Right lobe of liver (tissue), 6 donors: Measurements from ENCODE around the gene DNAAF3. TPM values are rescaled to one million over a fixed set of nuclear protein-coding genes. Genes with fewer than 3 reads are reported as not detected.
A peak's percentile ranks its signal among the peaks of the same experiment; 100 is the strongest.

ENCODE experiments used
- ATAC-seq, 4 donors: fragments of 200-7000 bp; cut with Tn5 transposase; one replicate each; pipeline ENCODE4 v1.9.1; 2020; ENCODE audit warnings: mild to moderate bottlenecking in 4 of 4, moderate library complexity in 4 of 4
- DNase-seq, 3 donors: peaks; one replicate each; pipeline ENCODE4 v3.0.0-alpha.2; 2020
- H3K27ac ChIP-seq, 3 donors: fragments of 200-600 bp; one replicate each; pipeline ENCODE4 v1.8.0; 2022
- H3K27me3 ChIP-seq, 2 donors: fragments of 200-600 bp; one replicate each; pipeline ENCODE4 v1.8.0; 2022
- H3K36me3 ChIP-seq, 4 donors: fragments of 200-600 bp; sonication (generic) in 1 of 4; one replicate each; pipeline versions ENCODE4 v1.5.1 to v1.8.0; 2017 to 2022; ENCODE audit warnings: control low read depth in 1 of 4
- H3K4me1 ChIP-seq, 4 donors: fragments of 200-600 bp; sonication (generic) in 1 of 4; one replicate each; pipeline versions ENCODE4 v1.5.1 to v1.8.0; 2017 to 2022; ENCODE audit warnings: control low read depth in 1 of 4
- H3K4me3 ChIP-seq, 3 donors: fragments of 200-600 bp; one replicate each; pipeline ENCODE4 v1.8.0; 2022
- H3K9me3 ChIP-seq, 4 donors: fragments of 200-600 bp; sonication (generic) in 1 of 4; one replicate each; pipeline versions ENCODE4 v1.5.1 to v1.8.0; 2017 to 2022; ENCODE audit warnings: control low read depth in 1 of 4
- POLR2A ChIP-seq: fragments of 450-650 bp; IDR thresholded peaks from one replicate; pipeline ENCODE4 v1.6.1; 2017; ENCODE audit warnings: antibody characterized with exemption, mild to moderate bottlenecking
- WGBS: methylation state at CpG from one replicate; pipeline ENCODE4 v1.1.6; 2018; ENCODE audit warnings: low coverage, low lambda C conversion rate; ENCODE audit not compliant: insufficient coverage; ENCODE audit errors: missing lambda C conversion rate; 5-methylcytosine and 5-hydroxymethylcytosine counted together
- intact Hi-C, 2 donors: fragments of 100-400 bp; cut with DNase I; formaldehyde crosslinking; loops; one replicate each; pipeline versions ENCODE4 v1.11.2 to v1.14.1; 2022
- total RNA-seq, 6 experiments: library from RNA; depleted of rRNA in 2 of 6; stranded (reverse); fragments of >200 nt in 2 of 6; fragmentation: NEBNext Ultra II Directional in 3 of 6; extraction: Animal tissue kit (Norgen Biotek cat#: 25700) in 3 of 6; gene quantifications; one replicate each; pipeline versions ENCODE4 v1.1.0 to v1.2.4, GENCODE V29; 2016 to 2023
- TF ChIP-seq, protein P1 (sequence below), 4 donors: fragments of 200-600 bp in 3 of 4; fragments of 450-650 bp in 1 of 4; IDR thresholded peaks; one replicate each; pipeline versions ENCODE4 v1.5.1 to v1.8.0; 2016 to 2022; ENCODE audit warnings: antibody characterized with exemption in 4 of 4, mild to moderate bottlenecking in 2 of 4
- donor health status: DM: no; HTN: yes; CAD: no.
- donor health status: DM: no; HTN: no; CAD: no.
- donor health status: DM: no; HTN: no; CAD: no.
- donor health status: DM: no; HTN: yes; CAD: no.
- donor health status: DM: no; HTN: yes; CAD: no.

DNAAF3 gene
- total RNA-seq, 6 experiments from 2014 or later = 0.22 to 4.3 (median 0.49) TPM

DNA sequence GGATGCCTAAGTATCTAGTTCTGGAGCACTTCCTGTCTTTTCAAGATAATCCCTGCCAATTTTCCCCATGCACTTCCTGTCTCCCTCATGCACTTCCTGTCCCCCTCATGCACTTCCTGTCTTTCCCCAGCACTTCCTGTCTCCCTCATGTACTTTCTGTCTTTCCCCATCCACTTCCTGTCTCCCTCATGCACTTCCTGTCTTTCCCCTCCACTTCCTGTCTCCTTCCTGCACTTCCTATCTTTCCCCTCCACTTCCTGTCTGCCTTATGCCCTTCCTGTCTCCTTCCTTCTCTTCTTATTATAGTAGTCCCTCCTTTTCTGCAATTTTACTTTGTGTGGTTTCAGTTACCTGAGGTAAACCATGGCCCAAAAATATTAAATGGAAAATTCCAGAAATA, 14.4 kb downstream of the DNAAF3 start:
- H3K9me3 ChIP-seq = no peaks in the 10 kb centered on the region
- no peaks in the 10 kb centered on the region for H3K4me1 ChIP-seq
- H3K27ac ChIP-seq = no peak overlapping the region
- H3K27me3 ChIP-seq = peaks cover 0 to 4% of the 10 kb centered on the region in 2 donors
- H3K4me3 ChIP-seq = no peak overlapping the region
- no peak for ATAC-seq
- intact Hi-C loops = no loop called here
- no peaks in the 10 kb centered on the region for H3K36me3 ChIP-seq
- no peak for DNase-seq
- no peak for TF ChIP-seq POLR2A
- TF ChIP-seq, protein P1, sequence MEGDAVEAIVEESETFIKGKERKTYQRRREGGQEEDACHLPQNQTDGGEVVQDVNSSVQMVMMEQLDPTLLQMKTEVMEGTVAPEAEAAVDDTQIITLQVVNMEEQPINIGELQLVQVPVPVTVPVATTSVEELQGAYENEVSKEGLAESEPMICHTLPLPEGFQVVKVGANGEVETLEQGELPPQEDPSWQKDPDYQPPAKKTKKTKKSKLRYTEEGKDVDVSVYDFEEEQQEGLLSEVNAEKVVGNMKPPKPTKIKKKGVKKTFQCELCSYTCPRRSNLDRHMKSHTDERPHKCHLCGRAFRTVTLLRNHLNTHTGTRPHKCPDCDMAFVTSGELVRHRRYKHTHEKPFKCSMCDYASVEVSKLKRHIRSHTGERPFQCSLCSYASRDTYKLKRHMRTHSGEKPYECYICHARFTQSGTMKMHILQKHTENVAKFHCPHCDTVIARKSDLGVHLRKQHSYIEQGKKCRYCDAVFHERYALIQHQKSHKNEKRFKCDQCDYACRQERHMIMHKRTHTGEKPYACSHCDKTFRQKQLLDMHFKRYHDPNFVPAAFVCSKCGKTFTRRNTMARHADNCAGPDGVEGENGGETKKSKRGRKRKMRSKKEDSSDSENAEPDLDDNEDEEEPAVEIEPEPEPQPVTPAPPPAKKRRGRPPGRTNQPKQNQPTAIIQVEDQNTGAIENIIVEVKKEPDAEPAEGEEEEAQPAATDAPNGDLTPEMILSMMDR (IDR thresholded peaks at IDR 0.05) = no peak

DNA sequence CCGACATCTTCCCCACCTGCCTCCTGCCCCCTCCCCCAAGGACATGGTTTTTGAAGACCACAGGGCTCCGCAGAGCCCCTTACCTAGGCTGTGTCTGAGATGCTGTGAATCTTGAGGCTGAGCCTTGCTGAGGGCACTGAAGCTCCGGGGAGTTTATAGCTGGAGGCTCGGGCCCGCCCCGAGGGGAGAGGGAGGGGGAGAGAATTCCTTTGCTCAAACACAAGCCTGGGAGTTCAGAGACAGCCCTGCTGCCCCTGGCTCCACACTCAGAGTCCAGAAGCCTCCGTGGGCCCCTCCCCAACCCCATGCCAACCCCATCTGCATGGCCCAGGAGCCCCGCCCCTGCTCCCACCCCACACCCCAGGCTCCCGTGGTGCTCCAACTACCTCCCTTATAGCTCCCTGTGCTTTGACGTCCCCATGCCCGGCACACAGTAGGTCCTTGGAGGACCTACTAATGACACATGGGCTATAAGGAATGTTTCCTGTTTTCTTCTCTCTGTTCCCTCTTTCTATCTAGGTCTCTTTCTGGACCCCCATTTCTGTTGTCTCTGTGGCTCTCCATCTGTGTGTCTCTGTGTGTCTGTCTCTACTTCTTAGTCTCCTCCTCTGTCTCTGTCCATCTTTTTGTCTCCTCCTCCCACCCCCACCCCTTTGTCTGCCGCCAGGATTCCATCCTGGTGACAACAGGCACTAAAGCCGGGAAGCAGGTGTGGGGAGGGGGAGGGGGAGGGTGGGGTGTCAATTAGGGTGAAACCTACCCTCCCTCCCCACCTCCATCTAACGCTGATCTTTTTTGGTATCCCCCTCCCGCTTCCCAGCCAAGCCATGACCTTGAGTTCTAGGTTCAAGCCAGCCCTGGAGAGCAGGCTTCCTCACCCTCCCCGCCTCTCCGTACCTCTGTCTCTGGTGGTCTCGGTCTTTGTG, 17.1 kb downstream of the DNAAF3 start, which contains the start of gene TNNT1:
TSS of gene TNNT1 (minus strand) at position 129 of the 926 bp plus-strand sequence. CDS start 2,049 bp downstream, outside the sequence.
- H3K4me3 ChIP-seq = no peak within 1 kb of the TSS
- H3K4me1 ChIP-seq = no peaks in the 10 kb centered on the region
- no peaks in the 10 kb centered on the region for H3K9me3 ChIP-seq
- no peak for TF ChIP-seq POLR2A
- 15% methylated on average over 13 of the region's 18 CpGs for WGBS
- ATAC-seq (no peak), DNase-seq (no peak)
- H3K36me3 ChIP-seq = no peaks in the 10 kb centered on the region
- no peak within 1 kb of the TSS for H3K27ac ChIP-seq
- intact Hi-C loops = loop anchor here (10.0 kb wide), 3 partner anchors 265 to 345 kb away; no protein-coding TSS in a partner anchor
- no peaks in the 10 kb centered on the region for H3K27me3 ChIP-seq

DNA sequence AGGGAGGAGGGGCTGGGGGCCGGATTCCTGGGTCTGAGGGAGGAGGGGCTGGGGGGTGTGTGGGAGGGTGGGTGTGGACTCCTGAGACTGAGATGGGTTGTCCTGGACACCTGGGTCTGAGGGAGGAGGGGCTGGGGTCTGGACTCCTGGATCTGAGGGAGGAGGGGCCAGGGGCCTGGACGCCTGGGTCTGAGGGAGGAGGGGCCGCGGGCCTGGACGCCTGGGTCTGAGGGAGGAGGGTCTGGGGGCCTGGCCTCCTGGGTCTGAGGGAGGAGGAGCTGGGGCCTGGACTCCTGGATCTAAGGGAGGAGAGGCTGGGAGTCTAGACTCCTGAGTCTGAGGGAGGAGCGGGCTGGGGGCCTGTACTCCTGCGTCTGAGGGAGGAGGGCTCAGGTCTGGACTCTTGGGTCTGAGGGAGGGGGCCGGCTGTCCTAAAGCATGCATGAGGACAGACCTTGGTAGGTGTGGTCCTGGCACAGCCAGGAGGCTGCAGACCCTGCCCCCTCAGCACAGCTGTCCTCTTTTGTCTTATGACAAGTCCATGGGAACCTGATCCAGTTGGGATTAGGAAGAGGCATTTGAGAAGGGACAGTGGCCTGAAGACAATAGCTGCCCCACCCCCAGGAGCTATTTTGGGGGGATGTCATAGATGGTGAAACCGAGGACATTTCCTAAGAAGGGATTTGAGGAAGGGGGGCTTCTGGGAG, 18.7 kb downstream of the DNAAF3 start:
- Histone ChIP-seq H3K4me1 (no peaks in the 10 kb centered on the region), H3K4me3 (no peak overlapping the region), H3K9me3 (no peaks in the 10 kb centered on the region), H3K27me3 (no peaks in the 10 kb centered on the region), H3K27ac (no peak overlapping the region), H3K36me3 (no peaks in the 10 kb centered on the region)
- WGBS = 26% methylated on average over 6 of the region's 9 CpGs
- intact Hi-C loops = loop anchor here (10.0 kb wide), 3 partner anchors 267 to 347 kb away; no protein-coding TSS in a partner anchor
- DNase-seq = no peak
- ATAC-seq = no peak
- no peak for TF ChIP-seq POLR2A
- TF ChIP-seq, protein P1 (IDR thresholded peaks at IDR 0.05) = no peak

- ATAC-seq (peak in 2 of 4 donors; percentile 20 to 35), DNase-seq (no peak)
- H3K4me1 ChIP-seq = no peaks in the 10 kb centered on the region
- no peak for TF ChIP-seq POLR2A
- TF ChIP-seq, protein P1 (IDR thresholded peaks at IDR 0.05) = no peak
- H3K9me3 ChIP-seq = no peaks in the 10 kb centered on the region
- peaks cover 0 to 4% of the 10 kb centered on the region in 2 donors for H3K27me3 ChIP-seq
- no peaks in the 10 kb centered on the region for H3K36me3 ChIP-seq
- 8% methylated on average over 8 of the region's 27 CpGs for WGBS
- H3K4me3 ChIP-seq = no peak overlapping the region
- no peak overlapping the region for H3K27ac ChIP-seq
- intact Hi-C loops = loop anchor here (10.0 kb wide), 3 partner anchors 268 to 348 kb away; no protein-coding TSS in a partner anchor
Observed at GRCh38 chr19:55146705-55147273, 19.6 kb downstream of the DNAAF3 start.
